Measurements from ENCODE around the gene KNDC1.

KNDC1 gene

DNA sequence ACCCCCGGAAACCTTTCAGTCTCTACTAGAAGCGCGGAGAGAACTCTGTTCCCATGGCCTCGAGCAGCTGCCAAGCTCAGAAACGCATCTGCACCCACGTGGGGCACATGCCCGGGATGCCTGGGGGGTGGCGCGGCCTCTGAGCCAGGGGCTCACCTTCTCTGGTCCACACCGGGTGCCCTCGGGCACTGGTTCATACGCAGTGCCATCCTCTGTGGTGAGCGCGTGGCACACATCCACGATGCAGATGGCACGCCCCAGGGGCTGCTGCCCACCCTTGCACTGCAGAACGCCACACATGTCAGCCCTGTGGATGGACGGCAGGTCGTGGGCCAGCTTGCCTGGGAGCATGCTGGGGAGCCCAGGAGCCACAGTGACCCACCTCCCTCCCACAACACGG, 110.2 kb downstream of the KNDC1 start:
- DNase-seq (ENCODE audit: low spot score), result no peak
- TF ChIP-seq, protein P1, sequence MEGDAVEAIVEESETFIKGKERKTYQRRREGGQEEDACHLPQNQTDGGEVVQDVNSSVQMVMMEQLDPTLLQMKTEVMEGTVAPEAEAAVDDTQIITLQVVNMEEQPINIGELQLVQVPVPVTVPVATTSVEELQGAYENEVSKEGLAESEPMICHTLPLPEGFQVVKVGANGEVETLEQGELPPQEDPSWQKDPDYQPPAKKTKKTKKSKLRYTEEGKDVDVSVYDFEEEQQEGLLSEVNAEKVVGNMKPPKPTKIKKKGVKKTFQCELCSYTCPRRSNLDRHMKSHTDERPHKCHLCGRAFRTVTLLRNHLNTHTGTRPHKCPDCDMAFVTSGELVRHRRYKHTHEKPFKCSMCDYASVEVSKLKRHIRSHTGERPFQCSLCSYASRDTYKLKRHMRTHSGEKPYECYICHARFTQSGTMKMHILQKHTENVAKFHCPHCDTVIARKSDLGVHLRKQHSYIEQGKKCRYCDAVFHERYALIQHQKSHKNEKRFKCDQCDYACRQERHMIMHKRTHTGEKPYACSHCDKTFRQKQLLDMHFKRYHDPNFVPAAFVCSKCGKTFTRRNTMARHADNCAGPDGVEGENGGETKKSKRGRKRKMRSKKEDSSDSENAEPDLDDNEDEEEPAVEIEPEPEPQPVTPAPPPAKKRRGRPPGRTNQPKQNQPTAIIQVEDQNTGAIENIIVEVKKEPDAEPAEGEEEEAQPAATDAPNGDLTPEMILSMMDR (IDR thresholded peaks at IDR 0.05; ENCODE audit: extremely low read depth, missing control alignments), result no peak

DNA sequence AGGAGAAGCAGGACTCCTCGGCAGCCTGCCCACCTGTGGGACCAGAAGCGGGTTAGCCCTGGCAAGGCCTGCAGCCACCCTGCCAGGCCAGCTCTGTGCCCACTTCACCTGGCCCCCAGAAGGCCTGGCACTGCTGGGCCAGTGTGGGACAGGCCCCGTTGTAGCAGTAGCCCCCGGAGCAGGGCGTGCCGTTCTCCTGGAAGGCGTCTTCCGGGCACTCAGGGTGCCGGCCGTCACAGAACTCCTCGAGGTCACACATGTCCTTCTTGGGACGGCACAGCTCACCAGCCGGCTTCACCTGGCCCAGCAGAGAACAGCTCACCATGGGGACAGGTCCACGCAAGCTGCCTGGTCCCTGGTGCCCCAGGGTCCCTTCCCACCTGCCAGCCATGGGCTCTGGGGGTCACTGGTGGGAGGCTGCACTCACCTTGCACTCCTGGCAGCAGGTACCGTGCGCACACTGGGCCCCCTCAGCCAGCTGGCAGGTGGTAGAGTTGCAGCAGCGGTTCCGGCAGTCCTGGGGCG, 110.8 kb downstream of the KNDC1 start:
- DNase-seq (ENCODE audit: low spot score), result no peak
- TF ChIP-seq, protein P1 (IDR thresholded peaks at IDR 0.05; ENCODE audit: extremely low read depth, missing control alignments), result no peak

DNA sequence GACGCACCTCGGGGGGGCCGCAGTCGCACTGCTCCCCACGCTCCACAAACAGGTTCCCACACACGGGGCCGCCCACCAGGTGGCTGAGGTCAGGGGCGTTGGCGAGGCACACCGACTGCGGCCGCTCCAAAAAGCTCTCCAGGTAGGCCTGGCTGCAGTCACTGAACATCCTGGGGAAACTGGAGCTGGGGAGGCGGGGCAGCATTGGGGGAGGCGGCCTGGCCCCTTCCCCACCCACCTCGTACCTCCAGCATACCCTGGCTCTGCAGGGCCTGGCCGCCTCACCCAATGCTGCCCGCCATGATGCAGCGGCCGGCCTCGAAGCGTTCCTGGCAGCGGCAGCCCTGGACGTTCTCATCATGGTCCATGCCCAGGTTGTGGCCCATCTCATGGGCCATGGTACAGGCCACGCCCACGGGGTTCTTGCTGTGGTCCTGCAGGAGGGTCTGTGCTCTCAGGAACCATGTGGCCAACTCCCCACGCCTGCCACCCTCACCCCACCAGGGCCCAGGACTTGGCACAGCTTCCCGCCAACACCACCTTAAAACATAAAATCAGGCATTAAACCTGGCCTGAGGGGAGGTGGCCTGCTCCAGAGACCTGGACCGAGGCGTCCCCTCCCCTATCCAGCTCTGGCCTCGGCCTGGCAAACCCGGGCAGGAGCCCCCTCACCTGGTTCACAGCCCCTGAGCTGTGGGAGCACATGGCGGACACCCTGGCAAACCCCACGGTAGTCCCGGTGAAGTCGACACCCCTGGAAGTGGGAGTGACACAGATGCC, 111.7 kb downstream of the KNDC1 start:
- TF ChIP-seq, protein P1 (IDR thresholded peaks at IDR 0.05; ENCODE audit: extremely low read depth, missing control alignments), result no peak
- no peak for DNase-seq (ENCODE audit: low spot score)

DNA sequence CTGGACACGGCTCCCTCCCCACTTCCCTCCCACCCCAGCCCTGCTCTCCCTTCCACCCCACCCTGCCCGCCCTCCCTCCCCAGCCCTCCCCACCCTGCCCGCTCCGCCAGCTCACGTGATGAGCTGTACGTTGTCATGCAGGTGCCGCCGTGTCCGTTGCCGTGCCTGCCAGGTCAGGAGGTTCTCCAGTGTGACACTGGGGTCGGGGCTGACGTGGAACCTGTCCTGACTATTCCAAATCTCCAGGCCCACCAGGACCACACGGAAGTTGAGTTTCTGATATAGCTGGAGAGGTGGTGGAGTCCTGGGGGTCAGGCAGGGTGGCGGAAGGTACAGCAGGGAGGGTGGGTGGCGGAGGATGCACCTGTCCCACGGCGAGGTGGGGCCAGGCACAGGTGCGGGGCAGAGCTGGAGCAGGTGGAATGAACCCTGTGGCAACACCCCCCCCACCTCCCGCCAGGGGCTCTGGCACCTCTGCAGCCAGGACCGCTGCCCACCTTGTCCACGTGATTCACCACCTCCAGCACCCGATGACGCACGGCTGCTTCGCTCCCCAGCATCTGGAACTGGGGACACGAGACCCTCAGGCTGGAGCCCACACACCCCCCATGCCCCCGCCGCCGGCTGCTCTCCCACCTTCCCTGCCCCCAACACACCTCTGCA, 112.4 kb downstream of the KNDC1 start:
- no peak for DNase-seq (ENCODE audit: low spot score)
- TF ChIP-seq, protein P1 (IDR thresholded peaks at IDR 0.05; ENCODE audit: extremely low read depth, missing control alignments), result no peak

DNA sequence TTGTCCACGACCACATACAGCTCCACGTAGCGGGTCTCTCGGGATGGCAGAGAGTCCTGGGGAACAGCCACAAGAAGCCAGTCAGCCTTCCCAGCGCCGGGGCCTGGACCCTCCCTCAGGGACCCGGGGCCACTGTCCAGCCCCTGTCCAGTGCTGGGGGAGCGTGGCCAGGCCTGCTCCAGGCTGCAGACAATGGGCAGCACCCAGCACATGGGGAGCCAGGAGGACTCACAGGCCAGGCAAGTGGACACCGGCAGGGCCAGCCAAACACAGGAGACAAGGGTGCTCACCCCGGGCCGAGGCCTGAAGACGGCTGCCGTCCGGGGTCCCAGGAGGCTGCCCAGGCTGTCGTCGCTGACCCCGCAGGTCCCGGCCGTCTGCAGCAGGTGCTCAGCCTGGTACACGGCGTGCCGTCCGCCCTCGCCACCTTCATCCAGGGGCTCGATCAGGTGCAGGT, 113.0 kb downstream of the KNDC1 start:
- TF ChIP-seq, protein P1 (IDR thresholded peaks at IDR 0.05; ENCODE audit: extremely low read depth, missing control alignments), result no peak
- no peak for DNase-seq (ENCODE audit: low spot score)

DNA sequence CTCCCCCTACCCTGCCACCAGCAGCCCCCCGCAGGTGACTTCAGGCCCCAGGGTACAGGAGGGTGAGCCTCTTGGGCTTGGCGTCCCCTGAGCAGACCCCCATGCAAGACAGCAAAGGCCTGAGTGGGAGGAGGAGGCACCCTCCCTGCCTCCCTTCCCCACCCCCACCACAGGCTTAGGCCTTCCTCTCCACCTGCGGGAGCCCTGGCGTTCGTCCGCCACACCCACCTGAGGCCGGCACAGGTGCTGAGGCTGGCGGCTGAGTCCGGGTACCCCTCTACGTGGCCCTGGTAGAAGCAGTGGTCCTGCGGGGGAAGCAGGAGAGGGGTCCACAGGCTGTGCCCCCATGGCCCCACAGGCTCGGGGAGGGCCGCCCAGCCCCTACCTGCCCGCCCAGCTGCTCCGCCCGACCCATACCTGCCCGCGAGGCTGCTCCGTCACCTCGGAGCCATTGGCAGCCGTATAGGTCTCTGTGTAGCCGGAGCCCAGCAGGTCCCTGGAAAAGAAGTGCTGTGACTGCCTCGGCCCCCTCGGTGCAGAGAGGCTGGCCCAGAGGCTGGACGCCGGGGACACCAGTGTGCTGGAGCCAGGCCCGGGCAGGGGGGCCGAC, 113.6 kb downstream of the KNDC1 start:
- TF ChIP-seq, protein P1 (IDR thresholded peaks at IDR 0.05; ENCODE audit: extremely low read depth, missing control alignments), result no peak
- no peak for DNase-seq (ENCODE audit: low spot score)
